OCI-LY1 (cell line): ENCODE measurements around the gene SANBR.

Experiments
- H2AFZ ChIP-seq: fragments of 200-600 bp; sonication (generic), shearing (Covaris generic); 2 replicates; pipeline ENCODE4 v1.6.0; 2014; ENCODE audit warnings: antibody characterized with exemption, mild to moderate bottlenecking, low read length
- H3F3A ChIP-seq: fragments of 200-600 bp; sonication (generic), shearing (Covaris generic); 2 replicates; pipeline ENCODE4 v1.6.0; 2014; ENCODE audit warnings: mild to moderate bottlenecking, antibody characterized with exemption, low read length, moderate library complexity; ENCODE audit not compliant: insufficient read depth
- H3K27ac ChIP-seq: fragments of 200-600 bp; sonication (generic); 2 replicates; pipeline ENCODE4 v1.5.1; 2014; ENCODE audit warnings: low read length, mixed run types, mild to moderate bottlenecking, low read depth; ENCODE audit not compliant: poor library complexity, severe bottlenecking
- H3K27me3 ChIP-seq: fragments of 200-600 bp; sonication (generic); 2 replicates; pipeline ENCODE4 v1.6.0; 2014; ENCODE audit warnings: antibody characterized with exemption, mild to moderate bottlenecking, low read length, moderate library complexity; ENCODE audit not compliant: insufficient read depth
- H3K36me3 ChIP-seq: fragments of 200-600 bp; sonication (generic); 2 replicates; pipeline ENCODE4 v1.6.1; 2014; ENCODE audit warnings: mild to moderate bottlenecking, antibody characterized with exemption, low read length, moderate library complexity, mixed read lengths; ENCODE audit not compliant: insufficient read depth
- H3K4me1 ChIP-seq: fragments of 200-600 bp; sonication (generic); 2 replicates; pipeline ENCODE4 v1.5.1; 2014; ENCODE audit warnings: mild to moderate bottlenecking, low read length, moderate library complexity; ENCODE audit not compliant: insufficient read depth, severe bottlenecking
- H3K4me2 ChIP-seq: fragments of 200-600 bp; sonication (generic), shearing (Covaris generic); 2 replicates; pipeline ENCODE4 v1.6.1; 2014; ENCODE audit warnings: low read length
- H3K4me3 ChIP-seq: fragments of 200-600 bp; sonication (generic); 2 replicates; pipeline ENCODE4 v1.5.1; 2014; ENCODE audit warnings: low read length, low read depth, mild to moderate bottlenecking, mixed read lengths; ENCODE audit not compliant: poor library complexity, severe bottlenecking
- H3K79me2 ChIP-seq: fragments of 200-600 bp; shearing (Covaris generic); 2 replicates; pipeline ENCODE4 v1.6.1; 2016; ENCODE audit warnings: mixed run types, low read length, mixed read lengths; ENCODE audit not compliant: insufficient read depth
- H3K9ac ChIP-seq: fragments of 200-600 bp; sonication (generic), shearing (Covaris generic); 2 replicates; pipeline ENCODE4 v1.6.1; 2014; ENCODE audit warnings: mild to moderate bottlenecking, low read length, mixed read lengths
- H3K9me2 ChIP-seq: fragments of 200-600 bp; sonication (generic), shearing (Covaris generic); 2 replicates; pipeline ENCODE4 v1.6.1; 2014; ENCODE audit warnings: low read depth, mild to moderate bottlenecking, low read length, mixed read lengths
- H3K9me3 ChIP-seq: fragments of 200-600 bp; shearing (Covaris generic); 2 replicates; pipeline ENCODE4 v1.6.1; 2014; ENCODE audit warnings: low read length, mixed read lengths
- H4K20me1 ChIP-seq: fragments of 200-600 bp; sonication (generic), shearing (Covaris generic); 2 replicates; pipeline ENCODE4 v1.6.0; 2016; ENCODE audit warnings: mild to moderate bottlenecking, low read length; ENCODE audit not compliant: insufficient read depth
- EZH2 ChIP-seq: fragments of 200-600 bp; sonication (generic), shearing (Covaris generic); IDR thresholded peaks from 2 replicates; pipeline ENCODE4 v1.8.0; 2017; ENCODE audit warnings: borderline replicate concordance, mixed run types, mild to moderate bottlenecking, antibody characterized with exemption, low read length, moderate library complexity, mixed read lengths
- TF ChIP-seq, protein P1 (sequence below): fragments of 200-600 bp; sonication (generic), shearing (Covaris generic); IDR thresholded peaks from 2 replicates; pipeline ENCODE4 v1.5.1; 2017; ENCODE audit warnings: mild to moderate bottlenecking, antibody characterized with exemption, low read length, moderate library complexity, mixed read lengths

Gene SANBR

GRCh38 chr2:61074100-61074499 lies 8.4 kb downstream of the SANBR start:
- Histone ChIP-seq H2AFZ (no peak overlapping the region), H4K20me1 (no peaks in the 10 kb centered on the region), H3K36me3 (peaks cover 54% of the 10 kb centered on the region), H3K9ac (no peak overlapping the region), H3K4me1 (no peaks in the 10 kb centered on the region), H3K9me3 (no peaks in the 10 kb centered on the region), H3K27me3 (no peaks in the 10 kb centered on the region), H3K9me2 (no peaks in the 10 kb centered on the region), H3F3A (no peaks in the 10 kb centered on the region), H3K79me2 (no peaks in the 10 kb centered on the region), H3K4me2 (no peak overlapping the region), H3K4me3 (no peak overlapping the region), H3K27ac (no peak overlapping the region)
- no peak for TF ChIP-seq EZH2
- TF ChIP-seq, protein P1, sequence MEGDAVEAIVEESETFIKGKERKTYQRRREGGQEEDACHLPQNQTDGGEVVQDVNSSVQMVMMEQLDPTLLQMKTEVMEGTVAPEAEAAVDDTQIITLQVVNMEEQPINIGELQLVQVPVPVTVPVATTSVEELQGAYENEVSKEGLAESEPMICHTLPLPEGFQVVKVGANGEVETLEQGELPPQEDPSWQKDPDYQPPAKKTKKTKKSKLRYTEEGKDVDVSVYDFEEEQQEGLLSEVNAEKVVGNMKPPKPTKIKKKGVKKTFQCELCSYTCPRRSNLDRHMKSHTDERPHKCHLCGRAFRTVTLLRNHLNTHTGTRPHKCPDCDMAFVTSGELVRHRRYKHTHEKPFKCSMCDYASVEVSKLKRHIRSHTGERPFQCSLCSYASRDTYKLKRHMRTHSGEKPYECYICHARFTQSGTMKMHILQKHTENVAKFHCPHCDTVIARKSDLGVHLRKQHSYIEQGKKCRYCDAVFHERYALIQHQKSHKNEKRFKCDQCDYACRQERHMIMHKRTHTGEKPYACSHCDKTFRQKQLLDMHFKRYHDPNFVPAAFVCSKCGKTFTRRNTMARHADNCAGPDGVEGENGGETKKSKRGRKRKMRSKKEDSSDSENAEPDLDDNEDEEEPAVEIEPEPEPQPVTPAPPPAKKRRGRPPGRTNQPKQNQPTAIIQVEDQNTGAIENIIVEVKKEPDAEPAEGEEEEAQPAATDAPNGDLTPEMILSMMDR: no peak

DNA sequence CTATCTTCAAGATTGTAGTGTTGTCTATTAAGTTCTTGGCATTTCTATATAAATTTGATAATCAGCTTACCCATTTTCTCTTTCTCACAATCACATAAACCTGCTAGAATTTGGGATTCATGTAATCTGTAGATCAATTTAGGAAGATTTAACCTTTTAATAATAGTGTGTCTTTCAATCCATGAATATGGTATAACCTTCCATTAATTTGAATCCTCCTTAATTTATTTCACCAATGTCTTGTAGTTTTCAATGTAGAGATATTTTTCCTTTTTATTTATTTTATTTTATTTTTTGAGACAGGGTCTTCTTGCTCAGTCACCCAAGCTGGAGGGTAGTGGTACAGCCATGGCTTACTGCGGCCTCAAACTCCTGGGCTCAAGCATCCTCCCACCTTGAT lies 20.2 kb downstream of the SANBR start:
- no peak overlapping the region for H3K9ac ChIP-seq
- no peaks in the 10 kb centered on the region for H3K9me2 ChIP-seq
- no peak overlapping the region for H3K4me3 ChIP-seq
- H3K4me1 ChIP-seq: no peaks in the 10 kb centered on the region
- no peak overlapping the region for H3K4me2 ChIP-seq
- H4K20me1 ChIP-seq: no peaks in the 10 kb centered on the region
- H3K9me3 ChIP-seq: no peaks in the 10 kb centered on the region
- H3K27me3 ChIP-seq: no peaks in the 10 kb centered on the region
- H2AFZ ChIP-seq: no peak overlapping the region
- no peak for TF ChIP-seq EZH2
- TF ChIP-seq, protein P1: no peak
- peaks cover 8% of the 10 kb centered on the region for H3K36me3 ChIP-seq
- H3F3A ChIP-seq: no peaks in the 10 kb centered on the region
- H3K79me2 ChIP-seq: no peaks in the 10 kb centered on the region
- H3K27ac ChIP-seq: no peak overlapping the region

- H3K9me2 ChIP-seq: no peaks in the 10 kb centered on the region
- H3K36me3 ChIP-seq: peaks cover 8% of the 10 kb centered on the region
- H3K27me3 ChIP-seq: no peaks in the 10 kb centered on the region
- H3K4me3 ChIP-seq: no peak overlapping the region
- no peak for TF ChIP-seq EZH2
- TF ChIP-seq, protein P1: no peak
- no peaks in the 10 kb centered on the region for H3K9me3 ChIP-seq
- H4K20me1 ChIP-seq: no peaks in the 10 kb centered on the region
- H2AFZ ChIP-seq: no peak overlapping the region
- H3K4me1 ChIP-seq: no peaks in the 10 kb centered on the region
- no peak overlapping the region for H3K4me2 ChIP-seq
- H3K27ac ChIP-seq: no peak overlapping the region
- H3K9ac ChIP-seq: no peak overlapping the region
- H3F3A ChIP-seq: no peaks in the 10 kb centered on the region
- no peaks in the 10 kb centered on the region for H3K79me2 ChIP-seq
Observed at GRCh38 chr2:61089797-61090196, 24.1 kb downstream of the SANBR start.
